Measurements from ENCODE around the gene JUN. TPM values are rescaled to one million over a fixed set of nuclear protein-coding genes. Genes with fewer than 3 reads are reported as not detected.
"Not testable (repeated sequence)": the region's sequence is repeated elsewhere in the genome, so short reads cannot be mapped to it uniquely, and the experiment has no call there.

The JUN gene
- total RNA-seq, 2 donors from 2014 or later: 31.7 to 54.8 TPM

GRCh38 chr1:58813361-58813760, 29.5 kb upstream of the JUN start:
- no peak for DNase-seq (ENCODE audit: low spot score in 2 of 2)
- Mint-ChIP-seq H3K9me3 (peaks cover 0 to 7% of the 10 kb centered on the region in 2 donors), H3K36me3 (no peaks in the 10 kb centered on the region), H3K27ac (peak overlapping the region in 1 of 2 donors; percentile 36)
- peak in 1 of 2 donors; percentile 47 for ATAC-seq

- peak overlapping the region in 1 of 2 donors; percentile 36 for H3K27ac Mint-ChIP-seq
- ATAC-seq (no peak), DNase-seq (ENCODE audit: low spot score in 2 of 2) (no peak)
- no peaks in the 10 kb centered on the region for H3K36me3 Mint-ChIP-seq
- H3K9me3 Mint-ChIP-seq: peaks cover 0 to 7% of the 10 kb centered on the region in 2 donors
These were observed 29.1 kb upstream of the JUN start for GRCh38 chr1:58812926-58813325.

GRCh38 chr1:58812468-58812867, 28.6 kb upstream of the JUN start:
- ATAC-seq: no peak
- Mint-ChIP-seq H3K9me3 (peaks cover 0 to 7% of the 10 kb centered on the region in 2 donors), H3K27ac (peak overlapping the region; percentile 36 to 66), H3K36me3 (no peaks in the 10 kb centered on the region)
- DNase-seq (ENCODE audit: low spot score in 2 of 2): no peak

DNA sequence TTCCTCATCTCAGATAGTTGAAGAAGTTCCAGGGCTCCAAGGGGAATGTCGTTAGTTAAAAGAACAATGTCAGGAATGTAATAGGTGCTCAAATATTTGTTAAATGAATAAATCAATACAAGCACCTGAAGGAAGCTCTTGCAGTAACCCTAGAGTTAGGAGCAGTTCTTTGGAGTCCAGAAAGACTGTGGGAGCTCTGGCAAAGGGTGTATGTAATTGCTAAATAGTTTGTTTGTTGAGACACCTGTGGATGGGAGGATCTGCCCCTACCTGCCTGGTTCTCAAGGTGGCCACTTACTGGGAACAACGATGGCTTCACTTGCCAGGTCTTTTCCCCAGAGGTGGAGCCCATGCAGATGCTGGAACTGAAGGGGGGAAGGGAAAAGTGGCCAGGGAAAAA, 27.5 kb upstream of the JUN start:
- H3K9me3 Mint-ChIP-seq: peaks cover 0 to 7% of the 10 kb centered on the region in 2 donors
- H3K36me3 Mint-ChIP-seq: no peaks in the 10 kb centered on the region
- DNase-seq (ENCODE audit: low spot score in 2 of 2) (no peak), ATAC-seq (no peak)
- no peak overlapping the region for H3K27ac Mint-ChIP-seq

GRCh38 chr1:58809325-58810010, 25.6 kb upstream of the JUN start:
- no peak for DNase-seq (ENCODE audit: low spot score in 2 of 2)
- no peak for ATAC-seq
- no peaks in the 10 kb centered on the region for H3K36me3 Mint-ChIP-seq
- H3K9me3 Mint-ChIP-seq: peaks cover 0 to 7% of the 10 kb centered on the region in 2 donors
- H3K27ac Mint-ChIP-seq: peak overlapping the region in 1 of 2 donors; percentile 67

DNA sequence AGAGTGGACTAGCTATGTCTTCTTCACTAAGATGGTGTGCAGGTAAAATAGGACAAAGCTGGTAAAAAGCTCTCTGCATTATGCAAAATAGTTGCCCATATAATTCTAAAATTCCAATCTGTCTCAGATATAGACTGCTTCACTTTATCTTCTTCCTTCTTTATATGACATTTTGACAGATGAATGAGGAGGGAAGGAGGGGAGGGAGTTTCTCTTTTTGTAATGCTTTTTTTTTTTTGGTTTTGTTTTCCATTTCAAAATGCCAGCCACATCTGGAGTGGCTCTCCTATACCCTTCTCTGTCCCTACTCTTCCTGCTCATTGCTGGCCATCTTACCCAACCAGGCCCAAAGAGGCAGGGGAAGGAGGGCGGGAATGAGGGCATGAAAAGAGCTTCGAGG, 24.2 kb upstream of the JUN start:
- Mint-ChIP-seq H3K27ac (peak overlapping the region in 1 of 2 donors; percentile 30), H3K36me3 (no peaks in the 10 kb centered on the region), H3K9me3 (peaks cover 0 to 7% of the 10 kb centered on the region in 2 donors)
- no peak for ATAC-seq
- no peak for DNase-seq (ENCODE audit: low spot score in 2 of 2)

- DNase-seq (ENCODE audit: low spot score in 2 of 2) (no peak), ATAC-seq (no peak)
- Mint-ChIP-seq H3K27ac (no peak overlapping the region), H3K9me3 (peaks cover 0 to under 1% of the 10 kb centered on the region in 2 donors), H3K36me3 (no peaks in the 10 kb centered on the region)
These were observed 22.1 kb upstream of the JUN start for GRCh38 chr1:58805716-58806571.

GRCh38 chr1:58804853-58805565, 21.2 kb upstream of the JUN start:
- Mint-ChIP-seq H3K9me3 (no peaks in the 10 kb centered on the region), H3K27ac (peak overlapping the region in 1 of 2 donors; percentile 2), H3K36me3 (no peaks in the 10 kb centered on the region)
- DNase-seq (ENCODE audit: low spot score in 2 of 2) (no peak), ATAC-seq (no peak)

DNA sequence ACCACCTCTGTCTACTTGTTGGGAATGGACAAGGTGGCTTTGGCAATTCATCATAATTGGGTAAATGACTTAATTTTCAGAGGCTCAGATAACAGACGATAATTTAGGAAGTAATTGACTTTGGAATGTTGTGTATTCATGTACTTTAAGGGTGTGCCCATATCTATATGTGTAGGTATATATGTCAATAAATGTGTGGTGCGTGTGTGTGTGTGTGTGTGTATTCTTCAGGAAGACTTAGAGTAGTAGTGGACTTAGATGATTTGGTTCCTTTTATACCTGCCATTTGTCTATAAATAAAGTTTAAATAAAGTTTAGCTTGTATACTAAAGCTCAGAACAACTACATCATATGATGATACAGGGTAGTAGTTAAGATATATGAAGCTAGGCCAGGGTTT, 20.0 kb upstream of the JUN start:
- ATAC-seq: no peak
- no peaks in the 10 kb centered on the region for H3K9me3 Mint-ChIP-seq
- H3K27ac Mint-ChIP-seq: no peak overlapping the region
- no peaks in the 10 kb centered on the region for H3K36me3 Mint-ChIP-seq
- DNase-seq (ENCODE audit: low spot score in 2 of 2): no peak

DNA sequence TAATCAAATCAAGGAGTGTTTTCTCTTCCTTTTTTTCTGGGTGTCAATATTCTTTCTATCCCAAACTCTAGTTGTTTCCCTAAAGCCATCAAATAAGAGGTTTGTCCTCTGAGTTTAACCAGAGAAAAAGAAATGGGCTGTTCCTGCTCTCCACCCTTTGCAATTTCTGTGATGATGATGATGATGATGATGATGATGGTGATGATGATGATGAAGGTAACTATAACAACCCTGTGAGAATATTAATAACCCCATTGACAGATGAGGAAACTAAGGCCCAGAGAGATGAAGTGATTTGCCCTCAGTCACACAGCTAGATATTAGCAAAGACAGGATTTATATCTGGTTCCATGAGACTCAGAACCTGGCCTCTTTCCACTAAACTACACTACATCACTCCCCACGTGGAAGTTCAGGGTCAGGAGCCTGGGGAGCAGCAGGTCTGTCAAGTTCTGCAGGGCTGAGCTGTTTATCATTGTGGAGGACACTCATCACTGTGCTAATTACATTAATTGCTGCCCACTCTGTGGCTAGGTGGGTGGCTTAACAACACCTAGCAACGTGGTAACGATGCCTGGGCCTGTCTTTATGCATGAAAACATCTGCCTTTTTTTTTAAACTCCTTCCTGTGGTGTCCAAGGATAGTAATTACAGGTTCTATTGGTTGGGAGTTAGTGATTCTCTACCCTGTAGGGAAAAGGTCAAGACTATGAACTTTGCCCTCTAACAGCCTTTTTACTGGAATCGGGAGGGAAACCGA, 19.0 kb upstream of the JUN start:
- Mint-ChIP-seq H3K36me3 (no peaks in the 10 kb centered on the region), H3K9me3 (no peaks in the 10 kb centered on the region), H3K27ac (no peak overlapping the region)
- DNase-seq (ENCODE audit: low spot score in 2 of 2) (no peak), ATAC-seq (no peak)

GRCh38 chr1:58801286-58801685, 17.4 kb upstream of the JUN start:
- not testable (repeated sequence) for H3K36me3 Mint-ChIP-seq; H3K27ac Mint-ChIP-seq; ATAC-seq; DNase-seq (ENCODE audit: low spot score in 2 of 2); H3K9me3 Mint-ChIP-seq

DNA sequence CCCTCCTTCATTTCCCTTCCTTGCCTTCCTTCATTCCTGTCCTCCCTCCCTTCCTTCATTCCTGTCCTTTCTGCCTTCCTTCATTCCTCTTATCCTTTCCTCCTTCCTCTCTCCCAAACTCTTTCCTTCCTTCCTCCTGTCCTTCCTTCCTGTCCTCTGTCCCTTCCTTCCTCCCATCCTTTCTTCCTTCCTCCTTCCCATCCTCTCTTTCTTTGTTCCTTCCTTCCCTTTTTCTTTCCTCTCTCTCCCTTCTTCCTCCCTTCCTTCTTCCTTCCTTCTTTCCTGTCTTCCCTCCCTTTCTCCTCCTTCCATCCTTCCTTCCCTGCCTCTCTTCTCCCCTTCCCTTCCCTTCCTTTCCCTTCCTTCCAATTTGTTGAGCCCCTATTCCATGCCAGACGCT, 15.8 kb upstream of the JUN start:
- Mint-ChIP-seq H3K27ac (peak overlapping the region in 1 of 2 donors; percentile 21), H3K36me3 (no peaks in the 10 kb centered on the region), H3K9me3 (no peaks in the 10 kb centered on the region)
- DNase-seq (ENCODE audit: low spot score in 2 of 2) (no peak), ATAC-seq (no peak)

DNA sequence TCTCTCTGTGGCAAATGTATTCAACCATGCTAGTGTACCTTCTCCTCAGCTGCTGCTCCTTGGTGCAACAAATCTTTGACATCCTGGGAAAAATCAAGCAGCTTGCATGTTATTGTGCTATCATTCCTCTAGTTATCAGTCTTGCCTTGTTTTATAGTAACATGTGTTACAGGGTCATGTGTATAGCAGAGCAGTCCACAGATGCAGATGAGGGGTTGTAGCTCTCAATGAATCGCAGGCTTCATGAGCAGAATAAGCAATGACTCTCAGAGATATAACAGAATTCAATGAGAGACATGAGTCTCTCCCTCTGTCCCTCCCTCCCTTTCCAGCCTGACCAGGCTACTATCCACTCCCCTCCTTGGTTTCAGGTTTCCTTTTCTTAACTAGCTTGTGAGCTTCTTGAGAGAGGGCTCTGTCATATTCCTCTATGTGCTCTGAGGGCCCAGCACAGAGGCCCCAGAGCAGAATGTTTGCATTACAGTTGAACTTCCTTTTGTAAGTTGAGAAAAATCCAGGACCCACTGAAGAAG, 15.1 kb upstream of the JUN start:
- DNase-seq (ENCODE audit: low spot score in 2 of 2): no peak
- no peak for ATAC-seq
- Mint-ChIP-seq H3K9me3 (no peaks in the 10 kb centered on the region), H3K36me3 (no peaks in the 10 kb centered on the region), H3K27ac (peak overlapping the region in 1 of 2 donors; percentile 21)

- ATAC-seq: no peak
- no peaks in the 10 kb centered on the region for H3K36me3 Mint-ChIP-seq
- DNase-seq (ENCODE audit: low spot score in 2 of 2): no peak
- H3K9me3 Mint-ChIP-seq: no peaks in the 10 kb centered on the region
- H3K27ac Mint-ChIP-seq: no peak overlapping the region
These were observed 12.6 kb upstream of the JUN start for GRCh38 chr1:58796416-58796815.

DNA sequence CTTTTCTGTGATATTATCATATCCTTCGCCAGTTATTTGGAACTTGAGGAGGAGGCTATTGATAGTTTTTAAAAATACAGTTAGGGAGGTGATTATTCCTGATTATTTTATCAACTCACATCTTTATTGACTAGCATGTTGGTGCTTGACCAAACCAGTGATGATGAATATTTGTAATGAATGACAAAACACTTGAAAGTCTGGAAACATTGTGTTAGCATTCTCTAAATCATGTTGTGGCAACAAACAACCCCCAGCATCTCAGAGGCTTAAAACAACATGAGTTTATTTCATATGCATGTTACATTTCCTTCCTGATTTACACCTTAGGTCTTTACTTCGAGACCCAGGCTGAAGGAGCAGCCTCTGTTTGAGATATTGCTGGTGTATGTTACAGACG, 10.7 kb upstream of the JUN start:
- H3K36me3 Mint-ChIP-seq: peaks cover 0 to 3% of the 10 kb centered on the region in 2 donors
- peak overlapping the region in 1 of 2 donors; percentile 67 for H3K27ac Mint-ChIP-seq
- no peak for DNase-seq (ENCODE audit: low spot score in 2 of 2)
- ATAC-seq: no peak
- H3K9me3 Mint-ChIP-seq: peaks cover 0 to 2% of the 10 kb centered on the region in 2 donors

DNA sequence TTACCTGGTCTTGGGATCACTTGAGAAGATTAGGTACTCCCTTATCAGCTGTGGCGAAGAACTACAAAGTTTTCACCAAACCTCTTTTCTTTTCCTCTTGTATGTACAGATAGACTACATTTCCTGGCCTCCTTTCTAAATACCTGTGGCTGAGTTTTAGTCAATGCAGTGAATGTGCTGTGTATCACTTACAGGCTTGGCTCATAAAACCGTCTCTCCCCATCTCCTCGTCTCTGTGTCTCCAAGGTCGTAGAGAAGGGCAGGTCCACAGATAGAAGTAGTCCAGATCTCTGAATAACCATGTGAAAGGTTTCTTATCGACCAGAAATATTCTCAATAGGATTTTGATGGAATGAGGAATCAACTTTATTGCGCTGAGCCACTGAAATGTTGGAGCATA, 9.0 kb upstream of the JUN start:
- H3K27ac Mint-ChIP-seq: no peak overlapping the region

More for the DNA sequence above, 9.0 kb upstream of the JUN start:
- Mint-ChIP-seq H3K9me3 (peaks cover 3 to 16% of the 10 kb centered on the region in 2 donors), H3K36me3 (peaks cover 0 to 20% of the 10 kb centered on the region in 2 donors)
- ATAC-seq (no peak), DNase-seq (ENCODE audit: low spot score in 2 of 2) (no peak)
